ENCODE measurements around the gene SLC35A5. TPM values are rescaled to one million over a fixed set of nuclear protein-coding genes. Genes with fewer than 3 reads are reported as not detected.

SLC35A5 gene
- total RNA-seq, 3 donors from 2014 or later: 12.2 to 13.5 (median 12.3) TPM

- no peak overlapping the region for H3K4me3 Mint-ChIP-seq
- no peak for DNase-seq
- no peak for ATAC-seq
- H3K27me3 Mint-ChIP-seq (ENCODE audit: low read depth): no peaks in the 10 kb centered on the region
- H3K4me1 Mint-ChIP-seq (ENCODE audit: low read depth): peaks cover 8% of the 10 kb centered on the region
- H3K36me3 Mint-ChIP-seq (ENCODE audit: insufficient read depth): peaks cover 40% of the 10 kb centered on the region
- peaks cover 10% of the 10 kb centered on the region for H3K9me3 Mint-ChIP-seq
Observed at GRCh38 chr3:112594856-112595255, 33.0 kb downstream of the SLC35A5 start.

- no peak for DNase-seq
- H3K36me3 Mint-ChIP-seq (ENCODE audit: insufficient read depth): peaks cover 11% of the 10 kb centered on the region
- no peaks in the 10 kb centered on the region for H3K27me3 Mint-ChIP-seq (ENCODE audit: low read depth)
- H3K4me1 Mint-ChIP-seq (ENCODE audit: low read depth): peaks cover 6% of the 10 kb centered on the region
- no peak overlapping the region for H3K4me3 Mint-ChIP-seq
- no peak for ATAC-seq
- H3K9me3 Mint-ChIP-seq: peaks cover 3% of the 10 kb centered on the region
Observed at GRCh38 chr3:112597945-112598344, 36.1 kb downstream of the SLC35A5 start.

- peaks cover 7% of the 10 kb centered on the region for H3K36me3 Mint-ChIP-seq (ENCODE audit: insufficient read depth)
- ATAC-seq: no peak
Observed at GRCh38 chr3:112598731-112599130, 36.9 kb downstream of the SLC35A5 start.

GRCh38 chr3:112602217-112602838 lies 40.5 kb downstream of the SLC35A5 start:
- peak in 1 of 2 donors; percentile 58 for ATAC-seq
- peaks cover under 1% of the 10 kb centered on the region for H3K36me3 Mint-ChIP-seq (ENCODE audit: insufficient read depth)
- no peaks in the 10 kb centered on the region for H3K9me3 Mint-ChIP-seq
- no peak for DNase-seq
- no peak overlapping the region for H3K4me3 Mint-ChIP-seq
- H3K27me3 Mint-ChIP-seq (ENCODE audit: low read depth): peaks cover 6% of the 10 kb centered on the region
- H3K4me1 Mint-ChIP-seq (ENCODE audit: low read depth): peaks cover 11% of the 10 kb centered on the region

More at GRCh38 chr3:112598731-112599130, 36.9 kb downstream of the SLC35A5 start:
- H3K27me3 Mint-ChIP-seq (ENCODE audit: low read depth): no peaks in the 10 kb centered on the region
- peaks cover 6% of the 10 kb centered on the region for H3K4me1 Mint-ChIP-seq (ENCODE audit: low read depth)
- no peak for DNase-seq
- H3K9me3 Mint-ChIP-seq: no peaks in the 10 kb centered on the region
- no peak overlapping the region for H3K4me3 Mint-ChIP-seq

GRCh38 chr3:112604536-112604935 lies 42.7 kb downstream of the SLC35A5 start:
- ATAC-seq: no peak
- Mint-ChIP-seq H3K27me3 (ENCODE audit: low read depth) (peaks cover 9% of the 10 kb centered on the region), H3K36me3 (ENCODE audit: insufficient read depth) (no peaks in the 10 kb centered on the region), H3K4me3 (no peak overlapping the region), H3K9me3 (no peaks in the 10 kb centered on the region), H3K4me1 (ENCODE audit: low read depth) (peaks cover 11% of the 10 kb centered on the region)
- DNase-seq: no peak

- no peak for DNase-seq
- Mint-ChIP-seq H3K4me3 (no peak overlapping the region), H3K27me3 (ENCODE audit: low read depth) (peaks cover 9% of the 10 kb centered on the region), H3K9me3 (no peaks in the 10 kb centered on the region), H3K4me1 (ENCODE audit: low read depth) (peaks cover 11% of the 10 kb centered on the region), H3K36me3 (ENCODE audit: insufficient read depth) (no peaks in the 10 kb centered on the region)
- ATAC-seq: no peak
Observed at GRCh38 chr3:112605285-112605684, 43.4 kb downstream of the SLC35A5 start.

GRCh38 chr3:112606098-112606497 lies 44.3 kb downstream of the SLC35A5 start:
- ATAC-seq: no peak
- no peaks in the 10 kb centered on the region for H3K36me3 Mint-ChIP-seq (ENCODE audit: insufficient read depth)
- no peak for DNase-seq
- peaks cover 9% of the 10 kb centered on the region for H3K27me3 Mint-ChIP-seq (ENCODE audit: low read depth)
- H3K4me1 Mint-ChIP-seq (ENCODE audit: low read depth): peaks cover 11% of the 10 kb centered on the region
- no peak overlapping the region for H3K4me3 Mint-ChIP-seq
- no peaks in the 10 kb centered on the region for H3K9me3 Mint-ChIP-seq

GRCh38 chr3:112607863-112608262 lies 46.0 kb downstream of the SLC35A5 start:
- ATAC-seq (no peak), DNase-seq (no peak)
- Mint-ChIP-seq H3K9me3 (no peaks in the 10 kb centered on the region), H3K4me3 (no peak overlapping the region), H3K36me3 (ENCODE audit: insufficient read depth) (no peaks in the 10 kb centered on the region), H3K27me3 (ENCODE audit: low read depth) (peaks cover 9% of the 10 kb centered on the region), H3K4me1 (ENCODE audit: low read depth) (peaks cover 5% of the 10 kb centered on the region)

- H3K4me3 Mint-ChIP-seq: no peak overlapping the region
- no peak for DNase-seq
- no peak for ATAC-seq
- peaks cover 9% of the 10 kb centered on the region for H3K27me3 Mint-ChIP-seq (ENCODE audit: low read depth)
- H3K9me3 Mint-ChIP-seq: no peaks in the 10 kb centered on the region
- H3K4me1 Mint-ChIP-seq (ENCODE audit: low read depth): peaks cover 1% of the 10 kb centered on the region
- no peaks in the 10 kb centered on the region for H3K36me3 Mint-ChIP-seq (ENCODE audit: insufficient read depth)
Observed at GRCh38 chr3:112610121-112610520, 48.3 kb downstream of the SLC35A5 start.

GRCh38 chr3:112611752-112612515 lies 50.1 kb downstream of the SLC35A5 start:
- Mint-ChIP-seq H3K27me3 (ENCODE audit: low read depth) (peaks cover 4% of the 10 kb centered on the region), H3K4me3 (no peak overlapping the region), H3K4me1 (ENCODE audit: low read depth) (no peaks in the 10 kb centered on the region), H3K9me3 (no peaks in the 10 kb centered on the region), H3K36me3 (ENCODE audit: insufficient read depth) (no peaks in the 10 kb centered on the region)
- DNase-seq: no peak
- no peak for ATAC-seq

- Mint-ChIP-seq H3K9me3 (no peaks in the 10 kb centered on the region), H3K4me3 (no peak overlapping the region), H3K36me3 (ENCODE audit: insufficient read depth) (no peaks in the 10 kb centered on the region), H3K27me3 (ENCODE audit: low read depth) (no peaks in the 10 kb centered on the region), H3K4me1 (ENCODE audit: low read depth) (no peaks in the 10 kb centered on the region)
- DNase-seq: no peak
- no peak for ATAC-seq
Observed at GRCh38 chr3:112615989-112616731, 54.3 kb downstream of the SLC35A5 start.

GRCh38 chr3:112617285-112617684 lies 55.4 kb downstream of the SLC35A5 start:
- Mint-ChIP-seq H3K36me3 (ENCODE audit: insufficient read depth) (no peaks in the 10 kb centered on the region), H3K9me3 (no peaks in the 10 kb centered on the region), H3K4me1 (ENCODE audit: low read depth) (no peaks in the 10 kb centered on the region), H3K27me3 (ENCODE audit: low read depth) (no peaks in the 10 kb centered on the region), H3K4me3 (no peak overlapping the region)
- no peak for ATAC-seq
- no peak for DNase-seq

- no peaks in the 10 kb centered on the region for H3K36me3 Mint-ChIP-seq (ENCODE audit: insufficient read depth)
Observed at GRCh38 chr3:112619295-112619694, 57.5 kb downstream of the SLC35A5 start.

GRCh38 chr3:112623213-112623612 lies 61.4 kb downstream of the SLC35A5 start:
- no peaks in the 10 kb centered on the region for H3K27me3 Mint-ChIP-seq (ENCODE audit: low read depth)
- no peaks in the 10 kb centered on the region for H3K4me1 Mint-ChIP-seq (ENCODE audit: low read depth)
- DNase-seq (no peak), ATAC-seq (no peak)
- H3K9me3 Mint-ChIP-seq: no peaks in the 10 kb centered on the region
- H3K4me3 Mint-ChIP-seq: no peak overlapping the region
- H3K36me3 Mint-ChIP-seq (ENCODE audit: insufficient read depth): no peaks in the 10 kb centered on the region

More at GRCh38 chr3:112619295-112619694, 57.5 kb downstream of the SLC35A5 start:
- no peak overlapping the region for H3K4me3 Mint-ChIP-seq
- no peaks in the 10 kb centered on the region for H3K4me1 Mint-ChIP-seq (ENCODE audit: low read depth)
- DNase-seq: no peak
- ATAC-seq: no peak
- no peaks in the 10 kb centered on the region for H3K9me3 Mint-ChIP-seq
- no peaks in the 10 kb centered on the region for H3K27me3 Mint-ChIP-seq (ENCODE audit: low read depth)
